Transverse colon (tissue), 4 donors: ENCODE measurements around the gene TPSB2.
"Not testable (repeated sequence)": the region's sequence is repeated elsewhere in the genome, so short reads cannot be mapped to it uniquely, and the experiment has no call there.

Experiments used
- CTCF ChIP-seq, 5 experiments: fragments of 200-600 bp in 3 of 5; fragments of 450-650 bp in 2 of 5; sonication (generic) in 3 of 5; IDR thresholded peaks; 1 replicate in 2 of 5; 2 replicates in 3 of 5; pipeline ENCODE4 v1.5.1; 2016 to 2017; ENCODE audit warnings: antibody characterized with exemption in 5 of 5, inconsistent platforms in 3 of 5, mild to moderate bottlenecking in 2 of 5, moderate library complexity in 1 of 5
- POLR2AphosphoS5 ChIP-seq, 3 donors: sonication (generic); formaldehyde crosslinking; IDR thresholded peaks; one replicate each; pipeline ENCODE4 v1.6.1; 2016; ENCODE audit warnings: antibody characterized with exemption in 3 of 3

DNA sequence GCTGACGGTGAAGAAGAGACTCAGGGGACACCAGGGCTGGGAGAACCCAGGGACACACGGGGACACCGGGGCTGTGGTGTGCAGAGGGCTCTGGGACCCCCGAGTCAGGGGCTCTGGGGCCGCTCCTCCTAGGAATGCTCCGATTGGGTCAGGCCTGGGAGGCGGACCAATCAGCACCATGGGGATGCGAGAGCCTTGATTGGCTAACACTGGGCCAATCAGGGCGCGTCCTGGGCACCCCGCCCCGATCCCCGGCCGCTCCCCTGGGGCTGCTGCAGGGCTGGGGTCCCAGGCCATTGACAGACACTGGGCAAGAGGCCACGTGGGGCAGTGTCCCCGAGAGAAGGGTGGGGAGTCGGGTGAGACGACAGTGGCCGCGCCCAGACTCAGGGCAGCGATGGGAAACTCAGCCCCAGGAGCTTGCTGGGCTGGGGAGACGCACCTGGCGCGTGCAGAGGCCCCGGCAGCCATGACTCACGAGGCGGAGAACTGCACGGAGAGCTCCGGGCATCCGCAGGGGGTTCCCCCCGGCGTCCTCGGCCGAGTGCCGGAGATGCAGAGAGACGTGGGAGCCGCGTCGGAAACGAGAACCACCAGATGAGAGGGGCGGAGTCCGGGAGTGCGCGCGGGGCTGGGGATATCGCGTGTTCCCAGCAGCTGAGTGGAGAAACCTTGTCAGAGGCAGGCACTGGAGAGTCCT, 2.2 kb upstream of the TPSB2 start:
- not testable (repeated sequence) for TF ChIP-seq CTCF, POLR2AphosphoS5 (IDR thresholded peaks at IDR 0.05)
